Loucy (cell line): Measurements from ENCODE around the gene TMEM41A.

ENCODE experiments used
- CTCF ChIP-seq: fragments of 200-600 bp; sonication (generic); conservative IDR thresholded peaks from 2 replicates; pipeline ENCODE4 v1.5.1; 2014; ENCODE audit warnings: mild to moderate bottlenecking, antibody characterized with exemption, low read length
- EZH2phosphoT487 ChIP-seq: fragments of 200-600 bp; IDR thresholded peaks from 2 replicates; pipeline ENCODE4 v1.6.1; 2018; ENCODE audit warnings: antibody characterized with exemption, mild to moderate bottlenecking, moderate library complexity, borderline replicate concordance

DNA sequence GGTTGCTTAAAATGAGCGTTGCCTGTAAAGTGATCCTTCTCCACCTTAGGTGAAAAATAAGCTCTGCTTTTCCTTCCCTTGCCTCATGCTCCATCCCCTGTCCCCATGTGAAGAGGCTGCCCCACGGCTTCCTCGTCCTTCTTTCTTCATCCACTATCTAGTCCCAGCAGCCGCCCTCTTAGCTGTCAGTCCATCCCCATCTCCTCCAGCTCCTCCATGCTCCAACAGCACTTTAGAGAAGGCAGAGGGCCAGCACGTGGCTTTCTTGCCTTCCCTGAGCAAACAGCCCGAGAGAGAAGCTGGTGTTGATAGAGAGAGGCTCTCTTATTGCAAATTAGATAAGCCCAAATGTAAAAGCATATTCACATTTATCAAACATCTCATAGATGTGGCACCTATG, 9.0 kb upstream of the TMEM41A start:
- TF ChIP-seq CTCF (no peak), EZH2phosphoT487 (no peak)
